ENCODE measurements around the gene CKM. TPM values are rescaled to one million over a fixed set of nuclear protein-coding genes. Genes with fewer than 3 reads are reported as not detected.

Gene CKM
- total and polyA plus RNA-seq, 2 donors (not counting 3 experiments of a cell fraction or from before 2014, with no cell fraction given): not detected

- no peak overlapping the region for H3K4me2 ChIP-seq (ENCODE audit: insufficient read depth, low read length)
- no peaks in the 10 kb centered on the region for H3K27me3 ChIP-seq (ENCODE audit: control insufficient read depth in 2 of 2, insufficient read depth in 2 of 2, low read length in 2 of 2)
- intact Hi-C loops (cut with micrococcal nuclease) (no loop called here), dilution Hi-C loops (cut with MboI; ENCODE audit: extremely low pct_ligation_motif_present, low sequenced_read_pairs) (no loop called here)
- BruUV-seq (replicated peaks): no TSS peak
- DNase-seq (ENCODE audit: low read depth, low spot score) (no peak), FAIRE-seq (no peak)
- peaks cover 0 to 14% of the 10 kb centered on the region in 2 experiments for H3K36me3 ChIP-seq (ENCODE audit: control insufficient read depth in 2 of 2, extremely low read depth in 1 of 2, insufficient read depth in 2 of 2, low read length in 2 of 2)
- ChIA-PET POLR2A (no interaction called here), CTCF (no interaction called here)
- TF ChIP-seq FOS (IDR thresholded peaks at IDR 0.05; ENCODE audit: borderline replicate concordance, insufficient read depth, low read length) (no peak), EZH2 (IDR thresholded peaks at IDR 0.05; ENCODE audit: borderline replicate concordance, low read depth, low read length, severe bottlenecking) (no peak), MAX (IDR thresholded peaks at IDR 0.05; ENCODE audit: insufficient read depth, insufficient read length) (no peak), POLR2A (IDR thresholded peaks at IDR 0.05; ENCODE audit: low read depth, low read length) (no peak), CTCF (IDR thresholded peaks at IDR 0.05; ENCODE audit: extremely low read depth in 1 of 2, insufficient read depth in 1 of 2, low read depth in 1 of 2, low read length in 2 of 2) (no peak), POLR2AphosphoS5 (IDR thresholded peaks at IDR 0.05; ENCODE audit: insufficient read depth, low read depth, low read length) (no peak), MYC (IDR thresholded peaks at IDR 0.05; ENCODE audit: low read depth, low read length) (no peak), GATA2 (IDR thresholded peaks at IDR 0.05; ENCODE audit: insufficient read depth, insufficient read length, low read depth, low read length) (no peak), JUN (IDR thresholded peaks at IDR 0.05; ENCODE audit: borderline replicate concordance, insufficient read depth, insufficient read length, low read depth) (no peak)
- no peak overlapping the region for H2AFZ ChIP-seq (ENCODE audit: low read depth, low read length)
- no peak overlapping the region for H3K4me3 ChIP-seq (replicated peaks in 1 of 3; ENCODE audit: insufficient read depth in 1 of 3, low read depth in 1 of 3, low read length in 3 of 3)
- no peaks in the 10 kb centered on the region for H3K9me1 ChIP-seq (replicated peaks; ENCODE audit: control insufficient read depth, extremely low read depth, insufficient read depth, low read length)
- H4K20me1 ChIP-seq (replicated peaks; ENCODE audit: control insufficient read depth, extremely low read depth, insufficient read depth, low read length): no peaks in the 10 kb centered on the region
- H3K9me3 ChIP-seq (replicated peaks; ENCODE audit: control insufficient read depth, insufficient read depth, low read length): no peaks in the 10 kb centered on the region
- no peak overlapping the region for H3K27ac ChIP-seq (ENCODE audit: insufficient read depth, low read depth, low read length)
- no peak overlapping the region for H3K9ac ChIP-seq (replicated peaks; ENCODE audit: extremely low read depth, insufficient read depth, low read length)
- H3K79me2 ChIP-seq (ENCODE audit: control insufficient read depth, insufficient read depth, low read length): no peaks in the 10 kb centered on the region
- no peaks in the 10 kb centered on the region for H3K4me1 ChIP-seq (ENCODE audit: control insufficient read depth, extremely low read depth, insufficient read depth, low read length)
Observed at GRCh38 chr19:45265375-45265774, 57.3 kb downstream of the CKM start.
